Colonic mucosa (tissue), 4 donors: ENCODE data around the gene ATF5. TPM values are rescaled to one million over a fixed set of nuclear protein-coding genes. Genes with fewer than 3 reads are reported as not detected.

Experiments
- DNase-seq: peaks from one replicate; pipeline ENCODE4 v3.0.0-alpha.2; 2020
- H3K27ac ChIP-seq: fragments of 200-600 bp; one replicate; pipeline ENCODE4 v1.8.0; 2021
- H3K27me3 ChIP-seq: fragments of 200-600 bp; one replicate; pipeline ENCODE4 v1.8.0; 2021
- H3K36me3 ChIP-seq: fragments of 200-600 bp; one replicate; pipeline ENCODE4 v1.8.0; 2021
- H3K4me1 ChIP-seq: fragments of 200-600 bp; one replicate; pipeline ENCODE4 v1.8.0; 2021; ENCODE audit warnings: mild to moderate bottlenecking
- H3K4me3 ChIP-seq: fragments of 200-600 bp; one replicate; pipeline ENCODE4 v1.8.0; 2021
- H3K9ac ChIP-seq, 2 donors: one replicate each; pipeline ENCODE4 v1.7.0; 2013; ENCODE audit warnings: control low read depth in 2 of 2, low read depth in 2 of 2, low read length in 2 of 2
- H3K9me3 ChIP-seq: fragments of 200-600 bp; one replicate; pipeline ENCODE4 v1.8.0; 2021
- intact Hi-C: fragments of 100-400 bp; cut with DNase I; formaldehyde crosslinking; loops from one replicate; pipeline ENCODE4 v1.14.1; 2022
- total RNA-seq, 2 donors: library from RNA; stranded (reverse); fragmentation: NEBNext Ultra II Directional in 1 of 2; extraction: Animal tissue kit (Norgen Biotek cat#: 25700) in 1 of 2; gene quantifications; one replicate each; pipeline ENCODE4 v1.2.1, GENCODE V29; 2021
- TF ChIP-seq, protein P1 (sequence below): fragments of 200-600 bp; IDR thresholded peaks from one replicate; pipeline ENCODE4 v1.8.0; 2022; ENCODE audit warnings: antibody characterized with exemption, mild to moderate bottlenecking
- donor health status: healthy.
- donor health status: DM: no; HTN: no; CAD: no.
- donor health status: DM: no; HTN: no; CAD: no.

Gene ATF5
- total RNA-seq, 2 donors from 2014 or later, result 16.7 to 24.7 TPM

DNA sequence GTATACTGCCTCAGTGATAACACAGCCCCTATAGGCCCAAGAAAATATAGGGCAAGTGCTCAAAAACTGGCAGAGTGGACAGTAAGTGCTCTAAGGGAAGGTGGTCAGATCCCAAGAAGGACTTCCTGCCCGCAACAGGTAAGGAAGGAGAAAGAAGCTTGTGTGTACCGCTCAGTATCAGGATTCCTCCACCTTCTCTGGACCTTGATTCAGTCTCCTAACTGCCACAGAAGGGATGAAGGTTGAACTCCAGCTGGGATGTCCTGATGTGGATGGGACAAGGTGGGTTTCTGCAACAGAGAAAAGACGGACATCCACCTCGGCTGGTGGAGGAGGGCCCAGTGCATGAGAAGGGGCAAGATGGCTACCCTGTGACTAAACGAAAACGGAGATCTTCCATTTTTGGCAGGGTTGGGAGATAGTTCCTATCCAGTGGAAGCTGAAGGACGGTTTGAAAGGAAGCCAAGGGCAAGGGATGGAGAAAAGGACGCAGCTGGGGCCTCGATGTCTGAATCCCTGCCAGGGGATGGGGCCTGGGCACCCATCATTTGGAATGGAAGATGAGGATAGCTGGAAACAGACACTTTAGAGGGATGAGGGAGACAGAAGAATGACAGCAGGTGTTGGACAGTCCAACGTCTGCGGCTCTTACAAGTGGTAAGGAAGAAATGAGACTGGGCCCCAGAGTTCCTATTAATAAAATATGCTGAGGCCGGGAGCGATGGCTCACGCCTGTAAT is 1.3 kb upstream of the ATF5 start:
- no peaks in the 10 kb centered on the region for H3K27me3 ChIP-seq
- no peaks in the 10 kb centered on the region for H3K9me3 ChIP-seq
- TF ChIP-seq, protein P1, sequence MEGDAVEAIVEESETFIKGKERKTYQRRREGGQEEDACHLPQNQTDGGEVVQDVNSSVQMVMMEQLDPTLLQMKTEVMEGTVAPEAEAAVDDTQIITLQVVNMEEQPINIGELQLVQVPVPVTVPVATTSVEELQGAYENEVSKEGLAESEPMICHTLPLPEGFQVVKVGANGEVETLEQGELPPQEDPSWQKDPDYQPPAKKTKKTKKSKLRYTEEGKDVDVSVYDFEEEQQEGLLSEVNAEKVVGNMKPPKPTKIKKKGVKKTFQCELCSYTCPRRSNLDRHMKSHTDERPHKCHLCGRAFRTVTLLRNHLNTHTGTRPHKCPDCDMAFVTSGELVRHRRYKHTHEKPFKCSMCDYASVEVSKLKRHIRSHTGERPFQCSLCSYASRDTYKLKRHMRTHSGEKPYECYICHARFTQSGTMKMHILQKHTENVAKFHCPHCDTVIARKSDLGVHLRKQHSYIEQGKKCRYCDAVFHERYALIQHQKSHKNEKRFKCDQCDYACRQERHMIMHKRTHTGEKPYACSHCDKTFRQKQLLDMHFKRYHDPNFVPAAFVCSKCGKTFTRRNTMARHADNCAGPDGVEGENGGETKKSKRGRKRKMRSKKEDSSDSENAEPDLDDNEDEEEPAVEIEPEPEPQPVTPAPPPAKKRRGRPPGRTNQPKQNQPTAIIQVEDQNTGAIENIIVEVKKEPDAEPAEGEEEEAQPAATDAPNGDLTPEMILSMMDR, result no peak
- DNase-seq, result no peak
- peak overlapping the region; percentile 99 for H3K4me3 ChIP-seq
- H3K36me3 ChIP-seq, result peaks cover 8% of the 10 kb centered on the region
- peak overlapping the region; percentile 96 for H3K27ac ChIP-seq
- intact Hi-C loops, result no loop called here
- H3K4me1 ChIP-seq, result peaks cover 7% of the 10 kb centered on the region
- H3K9ac ChIP-seq, result no peak overlapping the region

DNA sequence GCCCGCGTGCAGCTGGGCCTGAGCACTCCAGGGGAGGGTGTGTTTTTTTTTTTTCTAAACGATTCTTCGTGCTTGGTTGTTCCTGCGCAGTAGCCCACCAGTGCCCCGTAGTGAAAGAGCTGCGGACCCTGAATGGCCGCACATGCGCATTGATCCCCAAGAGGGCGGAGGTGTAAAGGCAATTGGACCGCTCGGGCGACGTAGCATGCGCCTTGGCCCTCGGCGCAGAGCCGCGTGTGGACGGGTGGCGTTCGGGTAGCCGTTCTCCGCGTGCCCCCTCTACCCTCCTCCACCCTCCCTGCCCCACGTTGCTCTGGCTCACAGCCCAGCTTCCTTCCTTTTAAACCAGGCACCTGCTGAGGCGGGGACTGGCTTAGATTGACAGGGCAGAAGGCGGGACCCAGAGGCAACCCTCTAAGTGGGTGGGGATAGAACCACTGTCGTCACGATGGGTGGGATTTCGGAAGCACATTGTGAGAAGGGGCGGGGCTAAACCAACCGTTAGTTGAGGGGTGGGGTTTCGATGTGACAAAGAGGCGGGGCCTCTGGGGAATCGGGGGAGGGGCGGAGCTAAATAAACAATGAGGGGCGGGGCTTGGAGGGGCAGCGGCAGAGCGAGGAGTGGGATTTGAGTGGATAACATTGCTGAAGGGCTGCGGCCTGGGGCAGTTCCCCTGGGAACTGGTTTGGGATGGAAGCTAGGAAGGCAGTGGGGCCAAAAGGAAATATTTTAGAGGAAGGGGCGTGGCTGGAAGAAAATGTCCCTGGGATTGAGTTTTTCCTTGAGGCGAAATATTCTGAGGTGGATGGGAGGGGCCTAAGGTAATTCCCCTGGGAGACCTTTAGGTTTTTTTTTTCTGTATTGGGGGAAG is 842 bp downstream of the ATF5 start:
- Histone ChIP-seq H3K9me3 (no peaks in the 10 kb centered on the region), H3K36me3 (peaks cover 4% of the 10 kb centered on the region), H3K27me3 (no peaks in the 10 kb centered on the region), H3K9ac (peak overlapping the region; percentile 88 to 95), H3K4me3 (peak overlapping the region; percentile 99), H3K27ac (peak overlapping the region; percentile 96), H3K4me1 (peaks cover 7% of the 10 kb centered on the region)
- TF ChIP-seq, protein P1, result no peak
- intact Hi-C loops, result no loop called here
- peak; percentile 95 for DNase-seq

DNA sequence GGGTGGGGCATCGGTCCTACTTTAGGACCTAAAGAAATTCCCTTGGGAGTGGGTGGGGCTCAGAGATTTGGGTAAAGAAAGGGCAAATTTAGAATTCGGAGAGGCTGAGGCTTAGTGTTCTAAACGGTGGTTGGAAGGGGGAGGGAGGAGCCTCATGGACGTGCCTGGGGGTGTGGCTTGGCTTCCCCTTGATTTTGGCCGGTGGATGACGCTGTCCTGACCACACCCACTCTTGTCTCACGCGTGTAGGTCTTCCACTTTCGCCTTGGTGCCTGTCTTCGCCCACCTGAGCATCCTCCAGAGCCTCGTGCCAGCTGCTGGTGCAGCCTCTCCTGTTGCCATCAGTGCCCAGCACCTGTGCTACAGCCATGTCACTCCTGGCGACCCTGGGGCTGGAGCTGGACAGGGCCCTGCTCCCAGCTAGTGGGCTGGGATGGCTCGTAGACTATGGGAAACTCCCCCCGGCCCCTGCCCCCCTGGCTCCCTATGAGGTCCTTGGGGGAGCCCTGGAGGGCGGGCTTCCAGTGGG is 1.5 kb downstream of the ATF5 start:
- TF ChIP-seq, protein P1, result no peak
- peaks cover 7% of the 10 kb centered on the region for H3K4me1 ChIP-seq
- no peak overlapping the region for H3K9ac ChIP-seq
- intact Hi-C loops, result no loop called here
- no peaks in the 10 kb centered on the region for H3K27me3 ChIP-seq
- no peaks in the 10 kb centered on the region for H3K9me3 ChIP-seq
- H3K27ac ChIP-seq, result no peak overlapping the region
- no peaks in the 10 kb centered on the region for H3K36me3 ChIP-seq
- peak overlapping the region; percentile 99 for H3K4me3 ChIP-seq
- DNase-seq, result peak; percentile 36

DNA sequence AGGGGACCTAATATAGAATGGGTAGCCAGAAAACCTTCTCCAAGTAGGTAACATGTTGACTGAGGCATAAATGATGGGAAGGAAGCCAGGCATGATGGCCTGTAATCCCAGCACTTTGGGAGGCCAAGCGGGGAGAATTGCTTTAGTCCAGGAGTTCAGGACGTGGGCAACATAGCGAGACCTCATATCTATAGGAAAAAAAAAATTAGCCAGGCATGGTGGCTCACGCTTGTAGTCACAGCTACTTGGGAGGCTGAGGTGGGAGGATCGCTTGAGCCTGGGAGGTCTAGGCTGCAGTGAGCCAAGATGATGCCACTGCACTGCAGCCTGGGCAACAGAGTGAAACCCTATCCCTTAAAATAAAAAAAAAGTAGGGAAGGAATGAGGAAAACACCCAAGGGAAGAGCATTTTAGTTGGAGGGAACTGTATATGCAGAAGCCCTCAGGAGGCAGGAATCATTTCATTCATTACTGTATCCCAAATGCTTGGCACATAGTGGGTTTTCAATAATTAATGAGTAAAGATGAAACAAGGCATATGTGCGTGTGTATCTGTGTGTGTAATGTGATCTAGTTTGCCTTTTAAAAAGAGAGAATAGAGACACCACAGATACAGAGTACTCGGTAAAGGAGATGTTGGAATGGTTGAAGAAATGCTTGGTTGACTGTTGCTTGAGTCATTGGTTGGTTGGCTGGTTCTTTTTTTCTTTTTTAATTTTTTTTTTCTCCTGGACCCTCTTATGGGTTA is 2.5 kb downstream of the ATF5 start:
- intact Hi-C loops, result no loop called here

More for the DNA sequence above, 2.5 kb downstream of the ATF5 start:
- Histone ChIP-seq H3K9ac (no peak overlapping the region), H3K4me1 (peaks cover 7% of the 10 kb centered on the region), H3K36me3 (no peaks in the 10 kb centered on the region), H3K4me3 (no peak overlapping the region), H3K9me3 (no peaks in the 10 kb centered on the region), H3K27ac (no peak overlapping the region), H3K27me3 (no peaks in the 10 kb centered on the region)
- TF ChIP-seq, protein P1, result no peak
- DNase-seq, result no peak
